HG03565 (cell line): ENCODE data around the gene PRKCE.

Experiments
- ATAC-seq: cut with Tn5 transposase; IDR thresholded peaks from one replicate; pipeline ENCODE4 v1.9.1; 2021; ENCODE audit warnings: mild to moderate bottlenecking, moderate library complexity; ENCODE audit not compliant: unreplicated experiment

PRKCE gene

DNA sequence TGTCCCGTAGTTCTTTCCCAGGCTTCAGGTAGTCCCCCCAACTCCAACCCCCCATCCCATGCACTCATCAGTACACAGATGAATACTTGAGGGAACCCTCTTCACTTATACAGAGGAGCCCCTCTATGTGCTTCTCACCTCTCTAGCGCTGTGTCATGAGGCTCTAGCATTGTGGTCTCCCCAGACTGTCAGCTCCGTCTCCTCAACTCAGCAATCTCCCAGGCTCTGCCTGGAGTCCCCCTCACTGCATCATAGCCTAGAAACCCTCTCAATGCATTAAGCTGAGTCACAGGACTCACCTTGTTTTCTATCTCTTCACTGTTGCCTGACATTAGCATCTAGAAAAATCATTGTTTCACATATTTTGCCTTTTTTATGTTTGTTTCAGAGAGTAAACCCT, 20.2 kb upstream of the PRKCE start:
- ATAC-seq: no peak

GRCh38 chr2:45631955-45632354, 19.5 kb upstream of the PRKCE start:
- ATAC-seq: no peak

- ATAC-seq: no peak
These were observed 17.3 kb upstream of the PRKCE start for GRCh38 chr2:45634223-45634622.

DNA sequence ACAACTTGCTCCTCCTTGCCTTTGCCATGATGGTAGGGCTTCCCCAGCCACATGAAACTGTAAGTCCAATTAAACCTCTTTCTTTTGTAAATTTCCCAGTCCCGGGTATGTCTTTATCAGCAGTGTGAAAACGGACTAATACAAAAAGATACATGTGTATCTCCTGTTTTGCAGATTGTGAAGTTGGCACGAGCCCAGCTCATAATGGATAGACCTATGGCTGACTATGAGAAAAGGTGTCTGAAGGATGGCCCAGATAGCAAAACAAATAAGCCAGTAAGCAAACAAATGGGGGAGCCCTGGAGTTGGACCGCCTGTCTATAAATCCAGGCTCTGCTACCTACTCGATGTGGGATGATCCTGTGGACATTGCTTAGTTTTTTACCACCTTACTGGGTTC, 15.5 kb upstream of the PRKCE start:
- no peak for ATAC-seq

DNA sequence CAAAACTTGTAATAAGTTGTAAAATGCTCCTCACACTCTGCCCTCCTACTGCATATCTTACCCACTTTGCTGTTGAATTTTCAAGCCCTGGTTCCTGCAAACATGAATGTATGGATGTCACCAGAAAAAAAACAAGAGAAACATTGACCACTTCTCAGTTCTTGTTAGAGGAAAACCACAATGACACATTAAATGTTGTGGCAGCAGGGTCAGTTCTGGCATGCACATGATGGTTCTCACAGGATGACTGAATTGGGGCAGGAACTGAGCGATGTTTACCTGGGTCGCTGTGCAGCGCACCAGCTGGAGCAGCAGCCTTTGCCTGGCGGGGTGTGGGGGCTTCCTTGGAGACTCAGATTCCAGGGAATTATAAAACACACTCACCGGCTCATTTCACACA, 14.0 kb upstream of the PRKCE start:
- no peak for ATAC-seq

DNA sequence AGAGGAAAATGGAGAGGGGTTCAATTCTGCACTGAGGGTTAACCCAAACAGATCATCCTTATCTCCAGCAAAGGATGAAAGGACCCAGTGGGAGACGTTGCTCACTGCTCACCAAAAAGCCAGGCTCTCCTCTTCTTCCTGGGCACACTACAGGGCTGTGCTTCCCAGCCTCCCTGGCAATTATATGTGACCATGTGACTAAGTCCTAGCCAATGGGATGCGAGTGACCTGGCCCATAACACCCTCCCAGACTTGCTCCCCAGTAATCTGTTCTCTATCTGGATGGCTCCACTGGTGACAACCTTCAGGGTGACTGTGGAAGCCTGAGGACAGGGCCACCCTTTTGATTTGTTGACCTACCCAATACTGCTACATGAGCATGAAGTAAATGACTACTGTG, 10.9 kb upstream of the PRKCE start:
- no peak for ATAC-seq

- ATAC-seq: no peak
These were observed 8.4 kb upstream of the PRKCE start for GRCh38 chr2:45643095-45643494.

DNA sequence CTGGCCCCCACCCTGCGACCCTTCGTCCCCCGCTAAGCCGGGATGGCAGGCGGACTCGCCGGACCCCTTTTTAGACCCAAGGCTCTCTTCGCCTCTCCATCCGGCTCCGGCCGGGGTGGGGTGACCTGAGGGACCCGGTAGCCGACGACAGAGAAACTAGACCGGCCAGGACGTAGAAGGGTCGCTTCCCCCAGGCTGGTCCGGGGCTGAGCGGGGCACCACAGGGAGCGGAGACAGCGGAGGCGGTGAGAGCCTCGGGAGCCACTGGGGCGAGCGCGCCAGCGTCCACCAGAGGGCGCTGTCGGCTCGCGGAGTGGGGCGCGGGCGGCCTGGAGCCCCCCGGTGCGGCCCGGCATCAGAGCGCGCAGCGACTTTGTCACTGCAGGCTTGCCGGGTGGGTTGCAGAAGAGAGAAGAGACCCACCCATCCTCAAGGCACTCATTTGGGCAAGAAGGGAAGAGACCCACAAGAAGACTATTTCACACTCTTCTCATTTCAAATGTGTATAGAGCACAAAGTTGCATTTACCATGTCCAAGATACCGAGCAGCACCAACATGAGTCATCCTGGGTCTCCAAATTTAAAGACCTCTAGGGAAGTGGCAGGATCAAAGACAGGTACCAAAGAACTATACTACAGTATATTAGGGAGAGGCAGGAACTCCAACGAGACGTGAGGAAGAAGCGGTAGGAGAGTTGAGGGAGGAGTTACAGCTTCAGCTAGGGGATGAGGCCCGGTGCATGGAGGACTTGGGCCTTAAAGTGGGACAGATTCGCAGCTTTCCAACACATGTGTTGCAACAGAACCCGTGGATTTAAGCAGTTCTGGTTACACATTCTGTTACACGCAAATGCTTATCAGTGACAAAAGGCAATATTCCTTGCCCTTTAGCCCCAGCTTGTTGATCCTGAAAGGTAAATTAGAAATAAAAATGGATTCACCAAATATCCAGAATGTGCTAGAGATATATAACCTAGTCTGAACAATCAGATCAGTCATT, 7.6 kb upstream of the PRKCE start:
- ATAC-seq: peak; percentile 76

DNA sequence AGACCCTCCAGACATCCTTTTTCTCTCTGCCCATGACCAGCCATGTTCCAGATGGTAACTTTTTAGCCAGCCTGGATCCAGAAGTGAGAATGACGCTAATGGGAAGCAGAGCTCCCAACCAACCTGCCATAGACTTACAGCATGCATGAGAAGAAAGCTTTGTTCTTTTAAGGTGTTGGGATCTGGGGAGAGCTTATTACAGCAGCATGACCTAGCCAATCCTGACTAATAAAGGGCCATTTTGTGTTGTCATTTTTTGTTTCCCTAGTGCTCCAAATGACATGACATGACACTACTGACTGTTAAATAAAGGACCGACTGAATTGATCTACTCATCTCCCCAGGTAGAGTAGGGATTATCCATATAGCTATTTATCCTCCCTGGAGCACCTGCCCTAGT, 5.2 kb upstream of the PRKCE start:
- no peak for ATAC-seq

- no peak for ATAC-seq
These were observed 4.1 kb upstream of the PRKCE start for GRCh38 chr2:45647356-45647755.

GRCh38 chr2:45647986-45648520, 3.4 kb upstream of the PRKCE start:
- no peak for ATAC-seq

- ATAC-seq: no peak
These were observed 2.8 kb upstream of the PRKCE start for GRCh38 chr2:45648636-45649035.

DNA sequence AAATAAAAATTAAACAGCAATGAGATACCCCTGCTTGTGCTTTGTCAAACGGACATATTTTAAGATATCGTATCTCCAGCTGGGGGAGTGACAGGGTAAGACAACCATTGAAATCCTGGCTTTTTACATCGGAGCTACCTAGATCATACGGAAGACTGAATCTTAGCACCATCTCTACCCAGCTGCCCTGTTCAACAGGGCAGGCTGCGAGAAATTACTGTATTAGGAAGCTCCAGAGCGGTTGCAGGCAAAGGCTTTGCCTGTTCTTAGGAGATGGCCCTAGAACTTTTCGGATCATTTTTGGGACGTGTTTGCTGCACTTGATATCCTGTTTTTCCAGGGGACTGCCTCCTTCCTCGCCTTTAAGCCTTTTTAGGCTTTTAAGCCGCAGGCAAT, 2.0 kb upstream of the PRKCE start:
- no peak for ATAC-seq

DNA sequence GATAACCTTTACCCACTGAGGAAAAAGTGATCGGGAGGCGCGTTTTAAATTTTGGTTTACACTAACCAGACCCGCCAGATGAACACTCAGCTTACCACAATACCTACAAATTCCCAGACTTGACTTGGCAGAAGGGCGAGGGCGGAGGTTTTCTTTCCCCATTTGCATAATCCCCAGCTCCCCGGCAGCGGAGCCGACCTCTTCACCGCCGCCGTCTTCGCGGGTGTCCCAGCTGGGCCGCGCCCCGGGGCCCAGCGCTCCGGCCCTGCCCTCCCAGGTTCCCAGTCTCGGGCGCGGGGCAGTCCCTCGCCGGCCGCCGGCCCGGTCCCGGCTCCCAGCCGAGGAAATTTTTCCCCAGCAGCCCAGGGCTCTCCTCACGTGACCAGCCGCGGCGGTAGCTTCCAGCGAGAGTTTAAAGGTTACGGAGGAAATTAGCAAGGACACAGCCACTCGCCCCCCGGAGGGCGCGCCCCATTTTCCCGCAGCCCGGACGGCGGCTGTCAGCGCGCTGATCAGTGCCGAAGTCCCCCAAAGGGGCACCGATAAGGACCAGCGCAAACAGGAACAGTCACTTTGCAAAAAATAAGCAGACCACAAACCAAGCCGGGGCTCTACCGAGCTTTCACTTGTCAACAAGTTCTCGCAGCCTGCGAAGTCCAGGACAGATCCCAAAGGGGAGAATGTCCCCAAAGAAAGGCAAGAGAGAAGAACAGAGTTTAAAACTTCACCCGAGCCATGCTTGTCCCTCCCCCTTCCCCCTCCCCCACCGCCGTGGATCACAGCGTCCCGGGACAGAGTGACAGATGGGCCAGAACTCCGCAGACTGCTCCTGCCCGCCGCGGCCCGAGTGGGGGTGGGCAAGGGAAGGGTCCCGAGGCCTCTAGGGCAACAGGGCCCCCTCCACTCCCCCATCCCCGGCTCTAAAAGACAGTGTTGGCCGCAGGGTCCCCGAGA, 1.3 kb upstream of the PRKCE start:
- ATAC-seq: peak; percentile 18

GRCh38 chr2:45650851-45651414, 542 bp upstream of the PRKCE start:
- ATAC-seq: peak; percentile 62

- ATAC-seq: no peak
These were observed 886 bp downstream of the PRKCE start for GRCh38 chr2:45652090-45653031.

GRCh38 chr2:45653122-45653913, 1.8 kb downstream of the PRKCE start:
- no peak for ATAC-seq

DNA sequence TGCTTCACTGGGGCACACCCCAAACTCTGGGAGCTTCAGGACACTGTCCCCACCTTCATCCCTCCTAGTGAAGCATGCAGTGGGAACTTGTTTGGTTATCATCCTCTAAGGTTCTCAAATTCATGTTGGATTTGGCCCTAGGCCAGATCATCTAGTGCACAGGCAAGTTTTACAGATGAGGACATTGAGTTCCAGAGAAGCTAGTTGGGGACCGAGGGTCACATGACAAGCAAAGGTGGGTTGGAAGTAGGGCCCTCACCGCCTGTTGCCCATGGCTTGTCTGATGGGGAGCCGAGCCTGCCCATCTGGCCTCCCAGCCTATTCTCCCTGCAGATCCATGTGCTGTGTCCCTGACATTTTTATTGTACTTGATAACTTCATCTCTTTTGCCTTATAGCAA, 2.8 kb downstream of the PRKCE start:
- ATAC-seq: no peak

GRCh38 chr2:45661828-45662227, 10.4 kb downstream of the PRKCE start:
- ATAC-seq: no peak
